ENCODE results near the gene HDAC9.
"Not testable (repeated sequence)": the region's sequence is repeated elsewhere in the genome, so short reads cannot be mapped to it uniquely, and the experiment has no call there.

HDAC9 gene

GRCh38 chr7:18941207-18941606 is 445.7 kb downstream of the HDAC9 start:
- WGBS = 31% methylated on average over 2 of the region's 2 CpGs
- H3K27me3 ChIP-seq (ENCODE audit: insufficient read depth, low read length) = no peaks in the 10 kb centered on the region
- no peaks in the 10 kb centered on the region for H3K9me3 ChIP-seq (ENCODE audit: insufficient read depth, low read depth, low read length)
- H3K36me3 ChIP-seq (ENCODE audit: insufficient read depth, low read length) = no peaks in the 10 kb centered on the region
- H3K4me1 ChIP-seq (ENCODE audit: insufficient read depth, low read length) = peaks cover 30% of the 10 kb centered on the region
- peak overlapping the region; percentile 78 for H3K27ac ChIP-seq (ENCODE audit: low read depth, low read length)
- H3K4me3 ChIP-seq (ENCODE audit: low read length) = no peak overlapping the region
- no peak overlapping the region for H3K9ac ChIP-seq (ENCODE audit: low read depth, low read length)

DNA sequence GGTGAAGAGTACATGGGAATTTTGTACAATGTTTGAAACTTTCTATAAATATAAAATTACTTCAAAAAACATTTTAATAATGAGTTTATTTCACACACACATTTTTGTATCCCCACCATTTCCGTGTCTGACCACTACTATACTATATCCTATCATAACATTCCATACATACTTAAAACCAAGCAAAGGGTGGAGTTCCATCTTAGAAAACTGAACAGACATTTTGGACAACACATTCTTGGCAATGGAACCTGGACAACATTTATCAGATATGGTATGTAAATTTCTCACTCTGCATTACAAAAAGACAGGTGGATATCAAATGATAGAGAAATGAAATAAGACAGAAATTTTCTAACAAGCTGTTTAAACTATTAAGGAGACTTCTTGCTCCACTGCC is 453.0 kb downstream of the HDAC9 start:
- H3K9me3 ChIP-seq (ENCODE audit: insufficient read depth, low read depth, low read length) = no peaks in the 10 kb centered on the region
- H3K27me3 ChIP-seq (ENCODE audit: insufficient read depth, low read length) = no peaks in the 10 kb centered on the region
- H3K4me3 ChIP-seq (ENCODE audit: low read length) = no peak overlapping the region
- no peak overlapping the region for H3K9ac ChIP-seq (ENCODE audit: low read depth, low read length)
- no peaks in the 10 kb centered on the region for H3K36me3 ChIP-seq (ENCODE audit: insufficient read depth, low read length)
- no peaks in the 10 kb centered on the region for H3K4me1 ChIP-seq (ENCODE audit: insufficient read depth, low read length)
- no peak overlapping the region for H3K27ac ChIP-seq (ENCODE audit: low read depth, low read length)
- 98% methylated on average over 1 of the region's 1 CpG for WGBS

GRCh38 chr7:18952846-18953245 is 457.3 kb downstream of the HDAC9 start:
- H3K4me3 ChIP-seq (ENCODE audit: low read length) = no peak overlapping the region
- no peaks in the 10 kb centered on the region for H3K27me3 ChIP-seq (ENCODE audit: insufficient read depth, low read length)
- H3K36me3 ChIP-seq (ENCODE audit: insufficient read depth, low read length) = no peaks in the 10 kb centered on the region
- H3K9ac ChIP-seq (ENCODE audit: low read depth, low read length) = no peak overlapping the region
- WGBS = 93% methylated on average over 4 of the region's 4 CpGs
- no peaks in the 10 kb centered on the region for H3K9me3 ChIP-seq (ENCODE audit: insufficient read depth, low read depth, low read length)
- H3K27ac ChIP-seq (ENCODE audit: low read depth, low read length) = no peak overlapping the region
- no peaks in the 10 kb centered on the region for H3K4me1 ChIP-seq (ENCODE audit: insufficient read depth, low read length)

DNA sequence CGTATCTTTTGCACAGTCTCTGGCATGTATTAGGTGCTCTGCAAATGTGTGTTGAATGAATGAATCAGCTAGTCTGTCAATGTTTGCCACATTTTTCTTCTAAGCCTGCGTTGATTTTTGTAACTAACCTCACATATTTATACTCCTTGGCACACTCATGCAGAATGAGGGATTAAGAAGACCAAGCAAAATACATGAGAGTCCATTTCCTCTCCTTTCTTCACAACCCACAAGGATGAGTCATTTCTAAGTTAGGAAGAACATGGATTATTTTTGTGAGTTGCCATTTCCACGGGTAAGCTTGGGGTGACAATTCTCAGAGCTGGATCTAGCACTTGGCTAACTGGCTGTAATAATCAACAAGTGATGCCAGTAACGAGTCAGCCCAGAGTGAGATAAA is 463.1 kb downstream of the HDAC9 start:
- H3K4me3 ChIP-seq (ENCODE audit: low read length) = no peak overlapping the region
- 92% methylated on average over 4 of the region's 4 CpGs for WGBS
- H3K27me3 ChIP-seq (ENCODE audit: insufficient read depth, low read length) = no peaks in the 10 kb centered on the region
- no peaks in the 10 kb centered on the region for H3K36me3 ChIP-seq (ENCODE audit: insufficient read depth, low read length)
- H3K27ac ChIP-seq (ENCODE audit: low read depth, low read length) = no peak overlapping the region
- no peak overlapping the region for H3K9ac ChIP-seq (ENCODE audit: low read depth, low read length)
- no peaks in the 10 kb centered on the region for H3K9me3 ChIP-seq (ENCODE audit: insufficient read depth, low read depth, low read length)
- peaks cover 5% of the 10 kb centered on the region; the same call in 1 of the 2 replicates for H3K4me1 ChIP-seq (ENCODE audit: insufficient read depth, low read length)

DNA sequence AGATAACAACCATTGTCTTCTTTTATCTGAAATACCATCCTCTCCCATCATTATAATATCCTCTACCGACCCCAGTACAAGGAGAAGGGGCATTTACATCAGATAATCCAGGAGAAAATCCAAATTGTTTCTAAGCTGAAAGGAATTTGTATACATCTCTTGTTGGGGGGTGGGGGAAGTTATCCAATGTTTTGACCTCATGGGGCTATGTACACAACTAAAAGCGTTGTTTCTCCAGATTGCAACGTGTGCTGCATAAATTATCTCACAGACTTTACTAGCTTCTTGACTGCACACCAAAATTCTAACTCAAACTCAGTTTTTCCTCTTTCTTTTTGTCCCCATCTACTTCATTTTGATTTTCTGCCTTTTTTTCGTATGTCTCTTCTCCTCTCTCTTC is 465.2 kb downstream of the HDAC9 start:
- 80% methylated on average over 4 of the region's 4 CpGs for WGBS
- H3K27me3 ChIP-seq (ENCODE audit: insufficient read depth, low read length) = no peaks in the 10 kb centered on the region

GRCh38 chr7:18962031-18962430 is 466.5 kb downstream of the HDAC9 start:
- Histone ChIP-seq H3K9ac (ENCODE audit: low read depth, low read length) (no peak overlapping the region), H3K27me3 (ENCODE audit: insufficient read depth, low read length) (no peaks in the 10 kb centered on the region), H3K4me3 (ENCODE audit: low read length) (no peak overlapping the region), H3K36me3 (ENCODE audit: insufficient read depth, low read length) (no peaks in the 10 kb centered on the region), H3K27ac (ENCODE audit: low read depth, low read length) (no peak overlapping the region), H3K9me3 (ENCODE audit: insufficient read depth, low read depth, low read length) (no peaks in the 10 kb centered on the region), H3K4me1 (ENCODE audit: insufficient read depth, low read length) (peaks cover 5% of the 10 kb centered on the region; the same call in 1 of the 2 replicates)
- WGBS = 93% methylated on average over 4 of the region's 4 CpGs

More for the DNA sequence above, 465.2 kb downstream of the HDAC9 start:
- Histone ChIP-seq H3K9ac (ENCODE audit: low read depth, low read length) (no peak overlapping the region), H3K4me3 (ENCODE audit: low read length) (no peak overlapping the region), H3K4me1 (ENCODE audit: insufficient read depth, low read length) (peaks cover 5% of the 10 kb centered on the region; the same call in 1 of the 2 replicates), H3K27ac (ENCODE audit: low read depth, low read length) (no peak overlapping the region), H3K9me3 (ENCODE audit: insufficient read depth, low read depth, low read length) (no peaks in the 10 kb centered on the region), H3K36me3 (ENCODE audit: insufficient read depth, low read length) (no peaks in the 10 kb centered on the region)

GRCh38 chr7:18965657-18966056 is 470.1 kb downstream of the HDAC9 start:
- H3K27ac ChIP-seq (ENCODE audit: low read depth, low read length) = no peak overlapping the region
- no peak overlapping the region for H3K4me3 ChIP-seq (ENCODE audit: low read length)
- 84% methylated on average over 3 of the region's 3 CpGs for WGBS
- H3K9ac ChIP-seq (ENCODE audit: low read depth, low read length) = no peak overlapping the region
- peaks cover 3% of the 10 kb centered on the region; the same call in 1 of the 2 replicates for H3K4me1 ChIP-seq (ENCODE audit: insufficient read depth, low read length)
- no peaks in the 10 kb centered on the region for H3K9me3 ChIP-seq (ENCODE audit: insufficient read depth, low read depth, low read length)
- no peaks in the 10 kb centered on the region for H3K36me3 ChIP-seq (ENCODE audit: insufficient read depth, low read length)
- no peaks in the 10 kb centered on the region for H3K27me3 ChIP-seq (ENCODE audit: insufficient read depth, low read length)

DNA sequence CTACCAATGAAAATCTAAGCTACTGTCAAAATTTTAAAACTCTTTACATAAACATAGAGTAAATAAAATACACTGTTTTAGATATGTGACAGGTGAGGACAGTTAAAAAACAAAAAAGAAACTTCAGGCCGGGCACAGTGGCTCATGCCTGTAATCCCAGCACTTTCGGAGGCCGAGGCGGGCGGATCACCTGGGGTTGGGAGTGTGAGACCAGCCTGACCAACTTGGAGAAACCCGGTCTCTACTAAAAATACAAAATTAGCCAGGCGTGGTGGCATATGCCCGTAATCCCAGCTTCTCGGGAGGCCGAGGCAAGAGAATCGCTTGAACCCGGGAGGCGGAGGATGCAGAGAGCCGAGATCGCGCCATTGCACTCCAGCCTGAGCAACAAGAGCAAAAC is 472.2 kb downstream of the HDAC9 start:
- H3K27ac ChIP-seq (ENCODE audit: low read depth, low read length); H3K9me3 ChIP-seq (ENCODE audit: insufficient read depth, low read depth, low read length); H3K4me1 ChIP-seq (ENCODE audit: insufficient read depth, low read length); H3K9ac ChIP-seq (ENCODE audit: low read depth, low read length); H3K36me3 ChIP-seq (ENCODE audit: insufficient read depth, low read length); H3K4me3 ChIP-seq (ENCODE audit: low read length); H3K27me3 ChIP-seq (ENCODE audit: insufficient read depth, low read length): not testable (repeated sequence)
- 97% methylated on average over 16 of the region's 16 CpGs for WGBS

DNA sequence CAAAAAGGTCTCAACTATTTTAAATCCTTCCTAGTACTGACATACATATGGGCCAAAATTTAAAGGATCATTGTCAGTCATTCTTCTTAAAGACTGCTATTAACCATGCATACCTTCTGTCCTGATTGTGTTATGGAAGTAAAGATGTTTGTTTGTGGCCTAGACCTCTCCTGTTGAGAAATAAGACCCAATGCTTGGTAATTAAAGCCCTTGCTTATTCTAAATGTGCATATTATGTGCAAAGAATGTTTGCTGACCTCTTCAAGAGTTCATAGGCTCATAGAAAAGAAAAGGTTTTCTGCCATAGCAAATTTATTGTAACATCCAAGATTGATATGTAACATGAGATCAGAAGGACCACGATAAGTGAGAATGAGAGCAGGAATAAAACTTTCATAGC is 476.3 kb downstream of the HDAC9 start:
- WGBS = no CpG with 5 or more reads among the region's 1 CpG
- Histone ChIP-seq H3K27me3 (ENCODE audit: insufficient read depth, low read length) (no peaks in the 10 kb centered on the region), H3K4me3 (ENCODE audit: low read length) (no peak overlapping the region), H3K9me3 (ENCODE audit: insufficient read depth, low read depth, low read length) (no peaks in the 10 kb centered on the region), H3K36me3 (ENCODE audit: insufficient read depth, low read length) (no peaks in the 10 kb centered on the region), H3K4me1 (ENCODE audit: insufficient read depth, low read length) (no peaks in the 10 kb centered on the region), H3K9ac (ENCODE audit: low read depth, low read length) (no peak overlapping the region), H3K27ac (ENCODE audit: low read depth, low read length) (no peak overlapping the region)

- Histone ChIP-seq H3K9ac (ENCODE audit: low read depth, low read length) (no peak overlapping the region), H3K27ac (ENCODE audit: low read depth, low read length) (no peak overlapping the region), H3K27me3 (ENCODE audit: insufficient read depth, low read length) (no peaks in the 10 kb centered on the region), H3K9me3 (ENCODE audit: insufficient read depth, low read depth, low read length) (no peaks in the 10 kb centered on the region), H3K4me1 (ENCODE audit: insufficient read depth, low read length) (0 out of 2 replicates have a peak, but pooled peaks cover 5% of the 10 kb centered on the region), H3K4me3 (ENCODE audit: low read length) (no peak overlapping the region), H3K36me3 (ENCODE audit: insufficient read depth, low read length) (no peaks in the 10 kb centered on the region)
- 83% methylated on average over 1 of the region's 1 CpG for WGBS
Measured at GRCh38 chr7:18974803-18975202, 479.3 kb downstream of the HDAC9 start.

DNA sequence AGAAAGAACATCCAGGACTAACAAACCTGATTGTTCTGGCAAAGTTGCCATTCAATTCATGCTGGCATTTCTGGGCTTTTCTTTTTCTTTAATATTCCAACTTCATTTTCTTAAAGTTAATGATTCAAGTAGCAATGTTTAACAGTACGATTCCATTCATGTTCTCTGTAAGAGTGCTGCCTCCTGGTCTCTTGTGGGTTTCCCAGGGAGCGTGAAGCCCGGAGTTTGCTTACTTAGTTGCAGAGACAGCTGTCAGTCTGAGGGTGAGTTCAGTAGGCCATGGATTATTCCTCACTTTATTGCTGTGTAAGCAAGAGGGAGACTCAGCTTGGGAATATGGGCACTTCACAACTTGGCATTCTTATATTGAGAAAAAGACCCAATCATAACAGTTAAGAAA is 479.7 kb downstream of the HDAC9 start:
- WGBS = 89% methylated on average over 3 of the region's 3 CpGs
- Histone ChIP-seq H3K9me3 (ENCODE audit: insufficient read depth, low read depth, low read length) (no peaks in the 10 kb centered on the region), H3K36me3 (ENCODE audit: insufficient read depth, low read length) (no peaks in the 10 kb centered on the region), H3K9ac (ENCODE audit: low read depth, low read length) (no peak overlapping the region), H3K27ac (ENCODE audit: low read depth, low read length) (no peak overlapping the region), H3K27me3 (ENCODE audit: insufficient read depth, low read length) (no peaks in the 10 kb centered on the region), H3K4me3 (ENCODE audit: low read length) (no peak overlapping the region), H3K4me1 (ENCODE audit: insufficient read depth, low read length) (0 out of 2 replicates have a peak, but pooled peaks cover 5% of the 10 kb centered on the region)

DNA sequence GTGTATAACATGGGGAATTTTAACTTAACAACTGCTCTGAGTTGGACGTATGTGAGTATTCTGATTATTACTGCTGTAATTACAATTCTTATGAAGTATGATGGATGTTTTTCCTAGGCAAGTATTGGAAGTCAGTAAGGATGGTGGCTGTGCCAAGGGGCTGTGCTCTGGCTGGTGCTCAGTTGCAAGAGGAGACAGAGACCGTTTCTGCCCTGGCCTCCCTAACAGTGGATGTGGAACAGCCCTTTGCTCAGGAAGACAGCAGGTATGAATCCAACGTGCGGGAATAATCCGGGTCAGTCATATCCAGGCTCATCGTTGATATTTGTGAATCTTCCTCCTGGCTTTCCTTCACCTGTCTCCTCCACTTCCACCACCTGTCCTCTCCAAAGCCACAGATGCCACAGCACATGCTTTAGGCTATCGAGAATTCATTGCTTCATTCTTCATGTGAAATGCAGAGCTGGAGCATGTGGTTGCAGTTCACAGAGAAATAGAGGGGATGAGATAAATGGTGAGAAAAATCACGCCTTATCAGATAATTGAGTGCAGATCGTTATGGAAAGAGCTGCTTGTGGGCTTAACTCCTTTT is 480.2 kb downstream of the HDAC9 start:
- Histone ChIP-seq H3K27ac (ENCODE audit: low read depth, low read length) (no peak overlapping the region), H3K27me3 (ENCODE audit: insufficient read depth, low read length) (no peaks in the 10 kb centered on the region), H3K9ac (ENCODE audit: low read depth, low read length) (no peak overlapping the region), H3K4me3 (ENCODE audit: low read length) (no peak overlapping the region), H3K36me3 (ENCODE audit: insufficient read depth, low read length) (no peaks in the 10 kb centered on the region), H3K4me1 (ENCODE audit: insufficient read depth, low read length) (0 out of 2 replicates have a peak, but pooled peaks cover 5% of the 10 kb centered on the region), H3K9me3 (ENCODE audit: insufficient read depth, low read depth, low read length) (no peaks in the 10 kb centered on the region)
- 97% methylated on average over 9 of the region's 9 CpGs for WGBS

Measured in HUES64 (cell line).